Right lung (tissue), 5 donors: ENCODE data around the gene TAF4. TPM values are rescaled to one million over a fixed set of nuclear protein-coding genes. Genes with fewer than 3 reads are reported as not detected.

ENCODE experiments used
- DNase-seq, 2 donors: peaks; one replicate each; pipeline ENCODE4 v3.0.0-alpha.2; 2013
- polyA plus RNA-seq, 5 donors: library from polyadenylated mRNA; unstranded; fragments of 120-200 nt; gene quantifications; one replicate each; pipeline versions ENCODE4 v1.2.1 to v1.2.3, GENCODE V29; 2013; ENCODE audit warnings: inconsistent platforms in 1 of 5, low replicate concordance in 1 of 5; ENCODE audit not compliant: insufficient read length in 5 of 5, insufficient read depth in 1 of 5

The TAF4 gene
- polyA plus RNA-seq, 5 donors: 13.0 to 17.7 (median 15.9) TPM

DNA sequence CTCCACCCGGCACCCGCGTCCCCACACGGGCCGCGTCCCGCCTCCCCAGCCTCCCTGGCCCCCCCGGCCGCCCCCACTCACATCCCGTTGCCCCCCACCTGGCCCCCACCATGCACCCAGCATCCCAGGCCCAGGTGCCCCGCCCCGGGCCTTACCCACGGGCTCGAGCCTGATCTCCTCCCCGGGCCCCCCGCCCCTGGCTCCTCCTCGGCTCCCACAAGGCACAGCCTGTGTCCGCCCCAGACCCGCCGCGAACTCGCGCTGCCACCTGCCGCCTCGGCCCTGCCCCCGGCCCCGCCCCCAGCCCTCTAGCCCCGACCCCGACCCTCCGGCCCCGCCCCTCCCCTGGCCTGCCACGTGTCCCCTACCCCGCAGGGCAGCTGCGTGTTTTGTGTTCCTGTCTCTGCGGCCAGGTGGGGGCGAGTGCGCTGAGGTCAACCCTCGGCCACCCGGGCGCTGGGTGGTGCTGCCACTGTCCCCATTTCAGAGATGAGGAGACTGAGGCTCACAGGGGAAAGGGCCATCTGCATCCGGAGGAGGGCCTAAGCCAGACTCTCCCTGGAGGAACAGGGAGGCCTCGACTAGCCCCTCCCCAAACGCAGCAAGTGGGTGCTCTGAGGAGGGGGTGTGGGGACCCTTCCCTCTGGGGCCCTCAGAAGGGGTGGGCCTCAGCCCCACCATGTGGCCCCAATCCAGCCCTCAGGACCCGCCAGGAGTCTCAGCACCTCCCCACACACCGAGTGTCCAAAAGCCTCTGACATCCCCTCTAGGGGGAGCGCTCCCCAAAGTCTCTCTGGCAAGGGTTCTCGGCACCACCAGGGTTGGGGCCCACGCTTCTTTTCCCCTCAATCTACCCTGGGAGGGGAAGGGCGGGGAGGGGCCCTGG, 99.8 kb downstream of the TAF4 start:
- DNase-seq: no peak

- DNase-seq: no peak
Measured at GRCh38 chr20:61964675-61965605, 100.7 kb downstream of the TAF4 start.

- DNase-seq: no peak
Measured at GRCh38 chr20:61963885-61964674, 101.6 kb downstream of the TAF4 start.

- DNase-seq: no peak
Measured at GRCh38 chr20:61963149-61963548, 102.5 kb downstream of the TAF4 start.

DNA sequence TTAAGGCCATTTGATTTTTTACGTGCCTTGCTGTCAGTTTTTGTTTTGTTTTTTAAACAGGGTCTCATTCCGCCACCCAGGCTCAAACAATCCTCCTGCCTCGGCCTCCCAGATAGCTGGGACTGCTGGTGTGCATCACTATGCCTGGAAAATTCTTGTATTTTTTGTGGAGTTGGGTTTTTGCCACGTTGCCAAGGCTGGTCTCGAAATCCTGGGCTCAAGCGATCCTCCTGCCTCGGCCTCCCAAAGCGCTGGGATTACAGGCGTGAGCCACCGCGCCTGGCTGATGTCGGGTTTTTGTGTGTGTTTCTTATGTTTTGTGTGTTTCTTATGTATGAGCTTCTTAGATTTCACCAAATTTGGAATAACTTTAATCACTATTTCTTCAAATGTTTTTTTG, 104.8 kb downstream of the TAF4 start:
- no peak for DNase-seq

DNA sequence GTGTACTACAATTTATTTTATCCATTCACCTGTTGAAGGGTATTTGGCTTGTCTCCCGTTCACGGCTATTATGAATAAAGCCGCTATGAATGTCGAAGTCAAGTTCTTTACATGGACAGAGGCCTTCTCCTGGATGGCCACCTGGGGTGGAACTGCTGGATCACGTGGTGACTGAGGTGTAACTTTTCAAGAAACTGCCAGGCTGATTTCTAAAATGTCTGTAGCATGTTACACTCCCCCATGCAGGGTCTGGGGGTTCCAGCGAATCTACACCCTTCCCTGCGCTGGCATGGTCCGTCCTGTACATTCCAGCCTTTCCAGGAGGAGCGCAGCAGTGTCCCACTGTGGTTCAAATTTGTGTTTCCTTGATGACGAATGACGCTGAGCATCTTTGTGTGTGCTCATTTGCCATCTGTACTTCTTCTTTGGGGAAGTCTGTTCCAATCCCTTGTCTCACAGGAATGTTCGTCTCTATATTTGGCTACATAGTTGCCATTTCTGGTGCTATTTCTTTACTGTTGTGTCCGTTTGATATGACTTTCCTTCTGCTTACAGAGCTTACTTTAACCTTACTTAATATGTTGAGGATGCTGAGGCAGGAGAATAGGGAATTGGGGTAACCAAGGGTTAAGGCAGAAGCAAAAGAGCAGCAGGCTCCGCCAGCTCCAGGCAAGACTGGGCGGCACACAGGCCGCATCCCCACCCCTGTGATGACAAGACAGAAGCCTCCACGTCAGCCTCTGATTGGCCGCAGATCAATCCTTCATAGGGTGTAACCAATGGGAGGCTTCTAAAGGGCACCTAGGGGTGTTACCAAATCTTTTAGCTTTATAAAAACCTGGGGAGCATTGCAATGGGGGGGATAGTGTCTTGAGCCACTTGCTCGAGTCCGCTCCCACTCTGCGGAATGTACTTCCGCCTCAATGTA, 106.6 kb downstream of the TAF4 start:
- no peak for DNase-seq

- no peak for DNase-seq
Measured at GRCh38 chr20:61957961-61958715, 107.5 kb downstream of the TAF4 start.

- no peak for DNase-seq
Measured at GRCh38 chr20:61956396-61957342, 109.0 kb downstream of the TAF4 start.

DNA sequence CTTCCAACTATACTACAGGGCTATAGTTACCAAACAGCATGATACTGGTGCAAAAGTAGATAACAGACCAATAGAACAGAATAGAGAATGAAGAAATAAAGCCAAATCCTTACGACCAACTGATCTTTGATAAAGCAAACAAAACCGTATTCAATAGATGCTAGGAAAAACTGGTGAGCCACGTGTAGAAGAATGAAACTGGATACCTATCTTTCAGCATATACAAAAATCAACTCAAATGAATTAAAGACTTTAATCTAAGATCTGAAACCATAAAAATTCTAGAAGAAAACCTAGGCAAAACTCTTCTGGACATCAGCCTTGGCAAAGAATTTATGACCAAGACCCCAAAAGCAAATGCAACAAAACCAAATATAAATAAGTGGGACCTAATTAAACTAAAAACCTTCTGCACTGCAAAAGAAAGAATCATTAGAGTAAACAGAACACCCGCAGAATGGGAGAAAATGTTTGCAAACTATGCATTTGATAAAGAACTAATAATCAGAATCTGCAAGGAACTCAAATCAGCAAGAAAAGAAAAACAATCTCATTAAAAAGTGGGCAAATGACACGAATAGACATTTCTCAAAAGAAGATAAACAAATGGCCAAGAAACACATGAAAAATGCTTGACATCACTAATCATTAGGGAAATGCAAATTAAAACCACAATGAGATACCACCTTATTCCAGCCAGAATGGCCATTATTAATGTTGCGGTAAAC, 109.8 kb downstream of the TAF4 start:
- no peak for DNase-seq

DNA sequence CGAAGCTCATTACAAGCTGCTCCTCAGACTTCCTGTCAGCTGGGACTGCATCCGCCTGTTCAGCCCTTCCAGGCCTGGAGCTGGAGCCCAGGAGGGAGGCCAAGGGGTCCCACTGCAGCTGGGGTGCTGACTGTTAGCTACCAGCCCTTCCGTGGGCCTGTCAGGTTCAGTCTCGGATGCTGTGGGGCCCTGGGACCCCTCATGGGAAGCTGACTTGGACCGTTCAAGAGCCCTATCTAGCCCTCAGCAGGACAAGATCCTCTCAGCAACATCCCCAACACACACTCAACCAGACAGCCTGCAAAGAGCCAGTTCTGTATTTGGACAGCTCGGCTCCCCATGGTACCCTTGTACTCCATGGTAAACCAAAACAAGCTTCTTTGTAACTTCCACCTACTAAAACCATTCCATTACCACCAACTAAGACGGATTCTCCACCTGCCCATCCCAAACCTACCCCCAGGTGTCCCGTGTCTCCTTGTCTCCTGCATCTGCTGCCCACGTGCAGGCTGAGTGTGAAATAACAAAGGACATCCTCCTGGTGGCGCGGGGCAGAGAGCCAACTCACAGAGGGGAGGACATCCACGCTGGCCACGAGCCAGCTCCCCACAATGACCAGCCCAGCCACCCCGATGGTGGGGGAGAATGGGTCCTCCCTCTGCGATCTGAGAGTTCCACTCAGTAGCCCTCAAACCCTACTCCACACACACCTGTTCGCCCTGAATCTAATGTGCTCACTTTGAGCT, 111.2 kb downstream of the TAF4 start:
- no peak for DNase-seq

GRCh38 chr20:61953037-61954021, 112.4 kb downstream of the TAF4 start:
- DNase-seq: no peak

GRCh38 chr20:61951695-61952533, 113.8 kb downstream of the TAF4 start:
- DNase-seq: peak; percentile 53 to 58

- DNase-seq: no peak
Measured at GRCh38 chr20:61950641-61951071, 115.0 kb downstream of the TAF4 start.

DNA sequence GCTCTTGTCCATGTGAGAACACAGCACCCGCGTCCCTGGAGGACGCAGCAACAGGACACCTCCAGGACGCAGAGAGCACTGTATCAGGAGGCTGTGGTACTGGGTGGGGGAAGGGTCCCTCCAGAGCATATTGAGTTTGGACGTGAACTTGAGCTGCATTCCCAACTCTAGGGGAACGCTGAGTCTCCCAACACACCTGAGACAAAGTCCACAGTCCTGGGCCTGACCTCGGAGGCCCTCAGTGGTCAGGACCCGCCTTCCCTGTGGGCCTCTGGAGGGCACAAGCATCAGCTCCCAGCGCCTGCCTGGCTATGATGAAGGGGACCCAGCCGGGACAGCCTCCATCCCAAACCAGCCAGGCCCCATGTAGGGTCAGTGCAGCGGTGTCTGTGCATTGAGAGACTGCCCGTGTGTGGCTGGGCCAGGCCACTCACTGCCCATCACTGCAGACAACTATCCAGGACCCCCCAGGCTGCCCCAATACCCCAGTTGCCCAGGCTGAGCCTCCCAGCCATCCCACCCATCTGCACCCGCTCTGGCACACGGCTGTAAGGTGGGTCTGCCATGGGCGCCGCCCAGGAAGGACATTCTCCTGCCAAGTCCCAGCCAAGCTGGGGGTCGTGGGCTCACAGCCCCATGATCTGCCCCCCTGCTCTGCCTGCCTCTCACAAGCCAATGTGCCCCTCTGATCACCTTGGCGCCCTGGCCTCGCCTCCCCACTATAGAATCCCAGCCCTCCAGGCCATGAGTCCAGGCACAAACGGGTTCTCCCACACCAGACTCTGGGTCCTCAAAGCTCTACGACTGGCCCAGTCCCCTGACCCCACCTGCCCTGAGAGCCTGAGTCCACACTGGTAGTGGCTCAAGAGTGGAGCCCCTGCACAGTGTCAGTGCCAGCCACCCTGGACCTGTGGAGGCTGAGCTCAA, 115.7 kb downstream of the TAF4 start:
- no peak for DNase-seq
